ENCODE data around the gene SCAMP2. TPM values are rescaled to one million over a fixed set of nuclear protein-coding genes. Genes with fewer than 3 reads are reported as not detected.

The SCAMP2 gene
- total and polyA plus RNA-seq, 2 donors (not counting 1 experiment from before 2014, with no cell fraction given): 15.5 to 86.2 TPM

DNA sequence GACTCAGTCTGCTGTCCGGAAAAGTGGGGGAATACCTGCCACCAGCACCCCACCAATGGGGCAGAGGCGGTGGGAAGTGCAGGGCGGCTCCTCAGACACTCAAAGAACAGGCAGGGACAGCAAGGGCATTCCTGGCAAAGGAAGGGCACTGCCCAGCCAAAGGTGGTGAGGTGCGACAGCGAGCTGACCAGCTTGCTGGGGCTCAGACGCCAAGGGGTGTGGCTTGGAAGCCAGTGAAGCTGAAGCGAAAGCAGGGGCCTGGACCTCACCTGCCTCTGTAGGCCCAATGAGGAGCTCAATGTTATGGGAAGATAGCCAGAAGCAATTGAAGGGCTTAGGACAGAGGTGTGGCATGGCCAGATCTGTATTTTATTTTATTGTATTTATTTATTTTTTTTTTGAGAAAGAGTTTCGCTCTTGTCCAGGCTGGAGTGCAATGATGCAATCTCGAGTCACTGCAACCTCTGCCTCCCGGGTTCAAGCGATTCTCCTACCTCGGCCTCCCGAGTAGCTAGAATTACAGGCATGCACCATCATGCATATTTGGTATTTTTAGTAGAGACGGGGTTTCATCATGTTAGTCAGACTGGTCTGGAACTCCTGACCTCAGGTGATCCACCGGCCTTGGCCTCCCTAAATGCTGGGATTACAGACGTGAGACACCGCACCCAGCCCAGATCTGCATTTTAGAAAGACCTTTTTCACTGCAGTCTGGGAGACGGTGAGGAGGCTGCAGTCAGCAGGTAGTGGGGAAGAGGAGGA is 64.9 kb downstream of the SCAMP2 start:
- no peaks in the 10 kb centered on the region for H3K79me2 ChIP-seq (ENCODE audit: control insufficient read depth, insufficient read depth, low read length)
- peaks cover 4% of the 10 kb centered on the region for H3K36me3 ChIP-seq (ENCODE audit: control insufficient read depth, insufficient read depth, low read length)
- H3K9me3 ChIP-seq (ENCODE audit: control insufficient read depth, insufficient read depth, low read depth, low read length): no peaks in the 10 kb centered on the region
- no peak overlapping the region for H3K9ac ChIP-seq (ENCODE audit: insufficient read depth, low read length)
- no peaks in the 10 kb centered on the region for H3K27me3 ChIP-seq (ENCODE audit: control insufficient read depth, insufficient read depth, low read length)
- H3K27ac ChIP-seq (ENCODE audit: insufficient read depth, low read length): no peak overlapping the region
- peak in 1 of 2 donors; percentile 45 for DNase-seq (ENCODE audit: low read depth in 2 of 2)
- TF ChIP-seq EZH2 (IDR thresholded peaks at IDR 0.05; ENCODE audit: low read length, missing control alignments) (no peak), CTCF (conservative IDR thresholded peaks at IDR 0.05 in 1 of 2, IDR thresholded peaks at IDR 0.05 in 1 of 2; ENCODE audit: low read depth in 1 of 2, low read length in 2 of 2) (no peak)
- peaks cover 2% of the 10 kb centered on the region for H3K4me1 ChIP-seq (ENCODE audit: control insufficient read depth, extremely low read depth, insufficient read depth, low read length)
- H3K4me2 ChIP-seq (ENCODE audit: extremely low read depth, insufficient read depth, low read length): no peak overlapping the region
- no peak overlapping the region for H2AFZ ChIP-seq (ENCODE audit: low read length)
- H4K20me1 ChIP-seq (ENCODE audit: control insufficient read depth, extremely low read depth, insufficient read depth, low read length): no peaks in the 10 kb centered on the region
- no peak overlapping the region for H3K4me3 ChIP-seq (replicated peaks in 1 of 4; ENCODE audit: control extremely low read depth in 1 of 4, insufficient read depth in 1 of 4, low read depth in 3 of 4, low read length in 4 of 4)

- Histone ChIP-seq H2AFZ (ENCODE audit: low read length) (no peak overlapping the region), H3K9me3 (ENCODE audit: control insufficient read depth, insufficient read depth, low read depth, low read length) (no peaks in the 10 kb centered on the region), H3K27me3 (ENCODE audit: control insufficient read depth, insufficient read depth, low read length) (no peaks in the 10 kb centered on the region), H3K36me3 (ENCODE audit: control insufficient read depth, insufficient read depth, low read length) (peaks cover 6% of the 10 kb centered on the region), H3K27ac (ENCODE audit: insufficient read depth, low read length) (no peak overlapping the region), H4K20me1 (ENCODE audit: control insufficient read depth, extremely low read depth, insufficient read depth, low read length) (no peaks in the 10 kb centered on the region), H3K4me2 (ENCODE audit: extremely low read depth, insufficient read depth, low read length) (no peak overlapping the region), H3K4me1 (ENCODE audit: control insufficient read depth, extremely low read depth, insufficient read depth, low read length) (peaks cover 2% of the 10 kb centered on the region), H3K4me3 (replicated peaks in 1 of 4; ENCODE audit: control extremely low read depth in 1 of 4, insufficient read depth in 1 of 4, low read depth in 3 of 4, low read length in 4 of 4) (no peak overlapping the region), H3K79me2 (ENCODE audit: control insufficient read depth, insufficient read depth, low read length) (no peaks in the 10 kb centered on the region), H3K9ac (ENCODE audit: insufficient read depth, low read length) (no peak overlapping the region)
- TF ChIP-seq EZH2 (IDR thresholded peaks at IDR 0.05; ENCODE audit: low read length, missing control alignments): no peak
- TF ChIP-seq CTCF (conservative IDR thresholded peaks at IDR 0.05 in 1 of 2, IDR thresholded peaks at IDR 0.05 in 1 of 2; ENCODE audit: low read depth in 1 of 2, low read length in 2 of 2): no peak
- peak; percentile 29 to 55 for DNase-seq (ENCODE audit: low read depth in 2 of 2)
Observed at GRCh38 chr15:74807282-74807681, 65.9 kb downstream of the SCAMP2 start.

- Histone ChIP-seq H3K27me3 (ENCODE audit: control insufficient read depth, insufficient read depth, low read length) (no peaks in the 10 kb centered on the region), H2AFZ (ENCODE audit: low read length) (no peak overlapping the region), H3K4me2 (ENCODE audit: extremely low read depth, insufficient read depth, low read length) (no peak overlapping the region), H4K20me1 (ENCODE audit: control insufficient read depth, extremely low read depth, insufficient read depth, low read length) (no peaks in the 10 kb centered on the region), H3K27ac (ENCODE audit: insufficient read depth, low read length) (no peak overlapping the region), H3K4me3 (replicated peaks in 1 of 4; ENCODE audit: control extremely low read depth in 1 of 4, insufficient read depth in 1 of 4, low read depth in 3 of 4, low read length in 4 of 4) (no peak overlapping the region), H3K79me2 (ENCODE audit: control insufficient read depth, insufficient read depth, low read length) (no peaks in the 10 kb centered on the region), H3K4me1 (ENCODE audit: control insufficient read depth, extremely low read depth, insufficient read depth, low read length) (peaks cover 3% of the 10 kb centered on the region), H3K9me3 (ENCODE audit: control insufficient read depth, insufficient read depth, low read depth, low read length) (no peaks in the 10 kb centered on the region), H3K36me3 (ENCODE audit: control insufficient read depth, insufficient read depth, low read length) (peaks cover 15% of the 10 kb centered on the region), H3K9ac (ENCODE audit: insufficient read depth, low read length) (no peak overlapping the region)
- TF ChIP-seq CTCF (conservative IDR thresholded peaks at IDR 0.05 in 1 of 2, IDR thresholded peaks at IDR 0.05 in 1 of 2; ENCODE audit: low read depth in 1 of 2, low read length in 2 of 2): no peak
- TF ChIP-seq EZH2 (IDR thresholded peaks at IDR 0.05; ENCODE audit: low read length, missing control alignments): no peak
- no peak for DNase-seq (ENCODE audit: low read depth in 2 of 2)
Observed at GRCh38 chr15:74804935-74805334, 68.2 kb downstream of the SCAMP2 start.
